Left lung (tissue), 10 donors: ENCODE results near the gene OVAAL. TPM values are rescaled to one million over a fixed set of nuclear protein-coding genes. Genes with fewer than 3 reads are reported as not detected.

Experiments used
- ATAC-seq: fragments of 200-7000 bp; cut with Tn5 transposase; one replicate; pipeline ENCODE4 v1.9.1; 2020; ENCODE audit warnings: moderate library complexity
- DNase-seq, 4 donors: peaks; one replicate each; pipeline ENCODE4 v3.0.0-alpha.2; 2013 to 2020
- H3K27ac ChIP-seq, 2 donors: fragments of 200-600 bp; sonication (generic) in 1 of 2; one replicate each; pipeline versions ENCODE4 v1.5.0 to v1.8.0; 2020 to 2021
- H3K27me3 ChIP-seq, 2 donors: fragments of 200-600 bp; sonication (generic) in 1 of 2; one replicate each; pipeline versions ENCODE4 v1.5.0 to v1.8.0; 2020 to 2021
- H3K36me3 ChIP-seq, 2 donors: fragments of 200-600 bp; sonication (generic) in 1 of 2; one replicate each; pipeline versions ENCODE4 v1.5.0 to v1.8.0; 2020 to 2021
- H3K4me1 ChIP-seq, 2 donors: fragments of 200-600 bp; one replicate each; pipeline ENCODE4 v1.8.0; 2021
- H3K4me3 ChIP-seq, 2 donors: fragments of 200-600 bp; sonication (generic) in 1 of 2; one replicate each; pipeline versions ENCODE4 v1.5.0 to v1.8.0; 2020 to 2021; ENCODE audit warnings: mild to moderate bottlenecking in 1 of 2
- H3K9me3 ChIP-seq, 2 donors: fragments of 200-600 bp; sonication (generic) in 1 of 2; one replicate each; pipeline versions ENCODE4 v1.5.0 to v1.8.0; 2020 to 2021
- CTCF ChIP-seq, 2 donors: fragments of 200-600 bp; sonication (generic) in 1 of 2; IDR thresholded peaks; one replicate each; pipeline versions ENCODE4 v1.5.0 to v1.8.0; 2021; ENCODE audit warnings: antibody characterized with exemption in 2 of 2
- intact Hi-C, 2 donors: fragments of 100-400 bp; cut with DNase I; formaldehyde crosslinking; loops; one replicate each; pipeline versions ENCODE4 v1.11.2 to v1.14.2; 2022
- polyA plus RNA-seq, 6 donors: library from polyadenylated mRNA; unstranded; fragments of 120-200 nt; gene quantifications; one replicate each; pipeline ENCODE4 v1.2.1, GENCODE V29; 2013; ENCODE audit not compliant: insufficient read length in 6 of 6
- total RNA-seq, 2 donors: library from RNA; stranded (reverse); fragmentation: NEBNext Ultra II Directional; extraction: Animal tissue kit (Norgen Biotek cat#: 25700); gene quantifications; one replicate each; pipeline ENCODE4 v1.2.1, GENCODE V29; 2021
- donor health status: DM: no; HTN: yes; CAD: no.
- donor health status: DM: no; HTN: no; CAD: no.

OVAAL gene
- total and polyA plus RNA-seq, 8 donors = not detected

- Histone ChIP-seq H3K4me1 (no peaks in the 10 kb centered on the region), H3K9me3 (no peaks in the 10 kb centered on the region), H3K36me3 (no peaks in the 10 kb centered on the region), H3K27ac (no peak overlapping the region), H3K27me3 (no peaks in the 10 kb centered on the region), H3K4me3 (no peak overlapping the region)
- DNase-seq = no peak
- no peak for ATAC-seq
- intact Hi-C loops = no loop called here
- TF ChIP-seq CTCF (IDR thresholded peaks at IDR 0.05) = no peak
These were observed 19.6 kb upstream of the OVAAL start for GRCh38 chr1:180539136-180539535.

GRCh38 chr1:180540697-180541594, 17.8 kb upstream of the OVAAL start:
- Histone ChIP-seq H3K27me3 (no peaks in the 10 kb centered on the region), H3K27ac (no peak overlapping the region), H3K4me3 (no peak overlapping the region), H3K4me1 (no peaks in the 10 kb centered on the region), H3K9me3 (no peaks in the 10 kb centered on the region), H3K36me3 (no peaks in the 10 kb centered on the region)
- TF ChIP-seq CTCF (IDR thresholded peaks at IDR 0.05) = no peak
- no peak for DNase-seq
- ATAC-seq = no peak
- intact Hi-C loops = no loop called here

- Histone ChIP-seq H3K4me3 (no peak overlapping the region), H3K27ac (no peak overlapping the region), H3K36me3 (no peaks in the 10 kb centered on the region), H3K9me3 (no peaks in the 10 kb centered on the region), H3K27me3 (no peaks in the 10 kb centered on the region), H3K4me1 (no peaks in the 10 kb centered on the region)
- ATAC-seq (no peak), DNase-seq (no peak)
- TF ChIP-seq CTCF (IDR thresholded peaks at IDR 0.05) = no peak
- intact Hi-C loops = no loop called here
These were observed 16.5 kb upstream of the OVAAL start for GRCh38 chr1:180542113-180542837.

- Histone ChIP-seq H3K9me3 (no peaks in the 10 kb centered on the region), H3K27me3 (no peaks in the 10 kb centered on the region), H3K4me3 (no peak overlapping the region), H3K4me1 (no peaks in the 10 kb centered on the region), H3K27ac (no peak overlapping the region), H3K36me3 (no peaks in the 10 kb centered on the region)
- ATAC-seq (no peak), DNase-seq (no peak)
- intact Hi-C loops = no loop called here
- no peak for TF ChIP-seq CTCF (IDR thresholded peaks at IDR 0.05)
These were observed 16.0 kb upstream of the OVAAL start for GRCh38 chr1:180542838-180543145.

- no peak for TF ChIP-seq CTCF (IDR thresholded peaks at IDR 0.05)
- Histone ChIP-seq H3K4me3 (no peak overlapping the region), H3K36me3 (no peaks in the 10 kb centered on the region), H3K27ac (no peak overlapping the region), H3K9me3 (no peaks in the 10 kb centered on the region), H3K27me3 (no peaks in the 10 kb centered on the region), H3K4me1 (no peaks in the 10 kb centered on the region)
- ATAC-seq = no peak
- intact Hi-C loops = no loop called here
- no peak for DNase-seq
These were observed 14.7 kb upstream of the OVAAL start for GRCh38 chr1:180544050-180544449.
